CD4-positive, alpha-beta T cell treated with Interleukin-4 for 1 hour (primary cell): ENCODE measurements around the gene THAP5.
"Not testable (repeated sequence)": the region's sequence is repeated elsewhere in the genome, so short reads cannot be mapped to it uniquely, and the experiment has no call there.

ENCODE experiments used
- DNase-seq, 2 donors: peaks; one replicate each; pipeline ENCODE4 v3.0.0-alpha.2; 2020 to 2022

The THAP5 gene

DNA sequence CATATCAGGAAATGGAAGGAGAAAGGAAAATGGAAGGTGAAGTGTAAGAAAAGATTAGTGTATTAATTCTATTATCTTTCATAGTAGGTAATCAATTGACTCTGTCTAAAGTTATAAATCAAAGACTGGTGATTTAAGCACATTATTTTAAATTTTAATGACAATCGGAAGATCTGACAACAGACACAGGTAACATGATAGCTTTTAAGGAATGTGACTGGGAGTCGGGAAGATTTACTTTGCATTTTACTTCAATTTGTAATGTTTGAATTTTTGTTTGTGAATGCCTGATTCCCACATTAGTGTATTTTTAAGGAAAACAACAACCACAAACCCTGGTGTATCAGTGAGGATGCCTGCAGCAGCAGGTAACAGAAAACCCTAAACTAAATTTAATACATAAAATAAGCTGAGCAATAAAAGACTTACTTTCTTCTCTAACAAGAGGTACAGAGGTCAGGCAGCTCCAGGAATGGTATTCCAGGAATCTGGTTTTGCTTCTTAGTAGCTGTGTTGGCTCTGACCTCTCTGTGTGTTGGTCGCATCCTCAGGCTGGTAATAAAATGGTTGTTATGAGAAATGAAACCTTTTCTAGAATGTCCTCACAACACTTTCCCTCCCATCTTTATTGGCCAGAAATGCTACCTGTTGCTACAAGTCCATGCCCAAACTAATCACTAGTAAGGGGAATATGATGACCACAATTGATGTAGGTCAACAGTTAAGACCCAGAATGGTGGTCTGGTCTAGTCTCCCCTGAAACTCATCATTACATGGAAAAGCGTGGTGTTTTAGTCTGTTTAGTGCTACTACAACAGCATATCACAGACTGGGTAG is 12.4 kb upstream of the THAP5 start:
- DNase-seq = no peak

GRCh38 chr7:108580298-108580697 is 10.8 kb upstream of the THAP5 start:
- no peak for DNase-seq

GRCh38 chr7:108578937-108579336 is 9.4 kb upstream of the THAP5 start:
- DNase-seq = no peak

DNA sequence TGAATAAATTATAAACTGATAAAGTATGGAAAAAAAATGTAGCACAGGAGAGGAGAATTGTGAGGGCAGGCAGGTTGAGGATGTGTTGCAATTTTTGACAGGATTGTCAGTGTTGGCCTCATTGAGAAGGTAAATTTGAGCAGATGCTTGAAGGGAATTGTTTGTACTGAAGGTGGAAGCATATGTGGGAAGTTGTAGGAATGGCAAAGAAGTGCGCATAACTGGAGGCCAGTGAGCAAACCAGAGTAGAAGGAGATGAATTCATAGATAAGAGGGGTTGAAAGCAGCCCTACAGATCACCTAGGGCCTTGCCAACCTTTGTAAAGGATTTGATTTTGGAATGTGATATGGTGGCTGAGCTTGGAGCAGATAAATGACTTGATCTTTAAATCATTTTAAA is 6.6 kb upstream of the THAP5 start:
- no peak for DNase-seq

DNA sequence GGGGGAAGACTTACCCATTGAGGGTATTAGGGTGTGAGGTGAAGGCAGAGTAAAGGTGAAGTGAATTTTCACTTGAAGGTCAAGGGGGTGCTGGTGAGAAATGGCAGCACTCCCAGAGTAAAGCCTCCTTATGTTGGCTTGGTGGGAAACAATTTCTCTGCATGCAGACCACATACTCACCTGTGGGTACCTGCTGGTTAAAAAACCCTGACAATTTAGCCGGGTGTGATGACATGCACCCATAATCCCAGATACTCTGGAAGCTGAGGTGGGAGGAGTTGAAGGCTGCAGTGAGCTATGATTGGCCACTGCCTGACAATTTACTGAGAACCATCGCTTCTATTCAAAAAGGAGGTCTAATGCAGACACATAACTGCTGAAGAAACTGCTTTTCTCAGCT is 5.7 kb upstream of the THAP5 start:
- DNase-seq = no peak

DNA sequence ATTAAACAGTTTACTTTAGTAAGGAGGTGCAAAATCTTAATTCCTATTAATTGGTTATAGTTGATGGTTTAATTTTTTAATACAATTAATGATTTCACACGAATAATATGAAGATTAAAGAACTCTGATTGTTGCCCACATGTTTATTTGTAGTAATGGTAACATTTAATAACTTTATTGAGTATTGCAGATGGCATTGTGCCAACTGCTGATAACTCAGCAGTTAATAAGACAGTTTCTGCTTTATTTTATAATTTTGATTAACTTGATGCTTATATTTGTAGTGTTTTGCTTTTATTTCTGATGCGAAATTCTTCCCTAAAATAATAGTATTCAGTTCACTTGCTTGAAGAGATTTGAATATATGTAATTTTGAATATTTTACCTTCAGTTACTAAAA is 3.0 kb upstream of the THAP5 start:
- DNase-seq = no peak

DNA sequence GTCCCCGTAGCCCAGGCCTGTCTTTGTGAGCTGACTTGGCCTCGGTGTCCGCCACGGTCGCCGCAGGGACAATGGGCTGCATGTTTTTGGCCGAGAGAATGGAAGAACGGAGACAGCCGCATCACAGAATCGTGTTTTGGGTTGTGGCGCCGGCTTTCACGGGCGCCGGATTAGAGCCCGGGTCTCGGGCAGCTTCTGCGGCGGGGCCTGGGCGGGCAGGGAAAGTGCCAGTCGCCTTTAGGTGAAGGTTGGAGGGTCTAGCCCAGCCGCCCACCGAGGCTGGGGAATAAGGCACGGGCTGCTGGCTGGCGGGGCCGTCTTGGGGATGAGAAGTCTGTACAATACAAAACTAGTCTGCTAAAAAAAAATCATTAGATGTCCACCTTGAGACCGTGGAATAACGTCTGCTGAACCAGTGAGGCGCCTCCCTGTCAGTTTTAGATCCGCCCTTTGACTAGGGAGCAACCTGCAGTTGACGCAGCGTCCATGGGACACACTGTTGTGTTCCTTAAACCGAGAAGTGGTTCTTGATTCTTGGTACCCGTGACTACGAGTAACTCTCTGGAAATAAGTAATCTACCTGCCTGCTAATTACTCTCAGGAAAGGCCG is 745 bp upstream of the THAP5 start:
- DNase-seq = peak; percentile 58 to 61

DNA sequence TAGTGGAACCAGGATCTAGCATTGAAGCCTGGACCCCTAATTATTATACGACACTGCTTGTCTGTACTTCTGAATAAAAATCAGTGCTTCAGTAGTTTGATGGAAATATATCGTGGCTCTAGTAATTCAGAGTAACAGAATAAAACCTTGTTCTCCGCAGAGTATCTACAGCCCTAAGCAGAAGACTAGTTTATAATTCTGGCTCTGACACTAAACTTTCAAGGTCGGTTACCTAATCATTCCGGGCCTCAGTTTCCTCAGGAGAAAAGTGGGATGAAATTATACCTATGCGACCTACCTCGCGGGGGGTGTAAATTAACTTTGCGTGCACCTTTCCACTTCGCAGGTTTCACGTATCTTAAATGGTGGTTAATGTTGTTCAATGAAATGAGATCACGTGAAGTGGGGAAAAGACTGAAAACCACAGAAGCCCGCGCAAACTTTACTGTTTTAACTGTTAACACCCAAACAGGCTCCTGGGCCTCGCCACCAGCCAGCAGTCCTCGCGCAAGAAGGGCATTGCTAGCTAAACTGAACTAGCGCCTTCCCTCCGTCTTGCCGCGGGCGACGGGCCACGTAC is 615 bp downstream of the THAP5 start:
- no peak for DNase-seq

GRCh38 chr7:108565987-108566386 is 3.5 kb downstream of the THAP5 start:
- DNase-seq = no peak

- no peak for DNase-seq
Measured at GRCh38 chr7:108561047-108561619, 8.4 kb downstream of the THAP5 start.

DNA sequence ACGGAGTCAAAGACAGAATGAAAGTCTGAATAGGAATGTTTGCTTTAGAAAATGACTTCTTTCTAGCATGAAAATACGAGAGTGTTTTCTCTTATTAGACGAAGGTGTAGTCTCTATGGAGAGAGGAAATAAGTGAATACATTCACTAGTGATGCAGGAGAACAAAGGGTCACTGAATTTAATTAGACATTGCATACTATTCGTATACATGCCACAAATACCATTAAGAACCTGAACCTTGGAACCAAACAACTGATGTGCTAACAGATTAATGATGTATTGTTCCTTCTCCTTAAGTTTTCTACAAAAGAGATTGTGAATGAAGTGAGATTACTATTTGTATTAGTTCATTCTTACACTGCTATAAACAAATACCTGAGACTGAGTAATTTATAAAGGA is 10.3 kb downstream of the THAP5 start:
- DNase-seq = no peak

- no peak for DNase-seq
Measured at GRCh38 chr7:108557617-108558016, 11.9 kb downstream of the THAP5 start.

- DNase-seq = no peak
Measured at GRCh38 chr7:108557191-108557590, 12.3 kb downstream of the THAP5 start.

- not testable (repeated sequence) for DNase-seq
Measured at GRCh38 chr7:108556665-108557064, 12.8 kb downstream of the THAP5 start.

- not testable (repeated sequence) for DNase-seq
Measured at GRCh38 chr7:108548141-108548896, 21.2 kb downstream of the THAP5 start.

GRCh38 chr7:108541478-108541877 is 28.0 kb downstream of the THAP5 start:
- DNase-seq = no peak

GRCh38 chr7:108538685-108539084 is 30.8 kb downstream of the THAP5 start:
- DNase-seq = not testable (repeated sequence)

DNA sequence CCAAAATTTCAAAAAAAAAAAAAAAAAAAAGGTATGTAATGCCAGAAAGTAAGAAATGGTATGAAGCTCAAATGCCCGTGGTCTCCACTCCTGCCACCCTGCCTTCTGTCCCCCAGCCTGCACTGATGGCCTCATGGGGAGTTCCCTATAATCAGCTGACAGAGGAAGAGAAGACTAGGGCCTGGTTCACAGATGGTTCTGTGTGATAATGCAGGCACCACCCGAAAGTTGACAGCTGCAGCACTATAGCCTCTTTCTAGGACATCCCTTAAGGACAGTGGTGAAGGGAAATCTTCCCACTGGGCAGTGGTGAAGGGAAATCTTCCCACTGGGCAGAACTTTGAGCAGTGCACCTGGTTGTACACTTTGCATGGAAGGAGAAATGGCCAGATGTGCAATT is 31.3 kb downstream of the THAP5 start:
- not testable (repeated sequence) for DNase-seq

- no peak for DNase-seq
Measured at GRCh38 chr7:108537229-108537628, 32.3 kb downstream of the THAP5 start.

DNA sequence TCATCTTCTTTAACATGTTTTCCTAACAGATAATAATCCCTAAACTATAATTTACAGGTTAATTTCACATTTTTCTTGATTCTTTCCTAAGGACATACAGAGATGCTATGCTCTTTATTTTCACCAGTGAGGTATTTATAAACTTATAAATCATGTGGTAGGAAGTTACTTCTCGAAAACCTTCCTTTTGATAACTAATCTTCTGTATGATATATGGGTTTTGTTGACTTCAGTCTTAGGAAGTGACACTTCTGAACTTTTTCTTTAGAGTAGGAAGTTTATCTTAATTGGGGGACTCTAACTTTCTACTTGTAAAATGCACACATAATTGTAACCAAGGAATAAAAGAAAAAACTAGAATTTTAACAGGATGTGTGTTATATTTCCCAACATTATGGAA is 33.8 kb downstream of the THAP5 start:
- DNase-seq = no peak

DNA sequence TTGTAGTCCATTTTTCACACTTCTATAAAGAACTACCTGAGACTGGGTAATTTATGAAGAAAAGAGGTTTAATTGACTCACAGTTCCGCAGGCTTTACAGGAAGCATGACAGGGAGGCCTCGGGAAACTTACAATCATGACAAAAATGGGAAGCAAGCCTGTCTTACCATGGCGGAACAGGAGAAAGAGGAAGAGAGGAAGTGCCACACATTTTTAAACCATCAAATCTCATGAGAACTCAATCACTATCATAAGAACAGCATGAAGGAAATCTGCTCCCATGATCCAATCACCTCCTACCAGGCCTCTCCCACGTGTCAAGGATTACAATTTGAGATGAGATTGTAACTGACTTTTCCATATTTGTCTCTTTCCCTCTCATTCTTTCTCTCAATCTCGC is 34.2 kb downstream of the THAP5 start:
- no peak for DNase-seq

DNA sequence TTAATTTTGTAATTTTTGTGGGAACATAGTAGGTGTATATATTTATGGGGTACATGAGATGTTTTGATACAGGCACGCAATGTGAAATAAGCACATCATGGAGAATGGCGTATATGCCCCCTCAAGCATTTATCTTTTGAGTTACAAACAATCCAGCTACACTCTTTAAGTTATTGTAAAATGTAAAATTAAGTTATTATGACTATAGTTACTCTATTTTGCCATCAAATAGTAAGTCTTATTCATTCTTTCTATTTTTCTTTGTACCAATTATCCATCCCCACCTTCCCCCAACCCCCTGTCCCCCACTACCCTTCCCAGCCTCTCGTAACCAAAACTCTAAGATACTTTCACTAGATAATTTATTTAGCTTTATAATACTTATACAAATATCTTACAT is 35.8 kb downstream of the THAP5 start:
- no peak for DNase-seq

DNA sequence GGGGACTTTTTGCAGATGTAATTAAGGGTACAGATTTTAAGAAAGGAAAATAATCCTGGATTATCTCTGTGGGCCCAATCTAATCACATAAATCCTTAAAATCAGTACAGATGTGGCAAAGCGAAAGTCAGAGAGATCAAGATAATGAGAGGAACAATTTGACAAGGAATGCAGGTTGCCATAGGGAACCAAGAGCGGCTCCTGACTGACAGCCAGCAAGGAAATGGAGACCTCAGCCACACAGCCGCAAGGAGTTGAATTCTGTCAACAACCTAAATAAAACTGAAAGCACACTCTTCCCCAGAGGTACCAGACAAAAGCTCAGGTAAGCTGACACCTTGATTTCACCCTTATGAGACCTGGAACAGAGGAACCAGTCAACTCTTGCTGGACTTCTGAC is 40.2 kb downstream of the THAP5 start:
- DNase-seq = no peak
